ENCODE measurements around the gene PGM3. TPM values are rescaled to one million over a fixed set of nuclear protein-coding genes. Genes with fewer than 3 reads are reported as not detected.
A peak's percentile ranks its signal among the peaks of the same experiment; 100 is the strongest.

Gene PGM3
- total and polyA plus RNA-seq, 2 donors (not counting 1 experiment from before 2014, with no cell fraction given): 6.9 to 24.5 TPM

GRCh38 chr6:83193747-83194566 is 892 bp upstream of the PGM3 start:
- Mint-ChIP-seq H3K9me3 (ENCODE audit: insufficient read depth) (no peaks in the 10 kb centered on the region), H3K27ac (peak overlapping the region; percentile 5), H3K27me3 (no peaks in the 10 kb centered on the region), H3K4me1 (peaks cover 41% of the 10 kb centered on the region), H3K4me3 (peak overlapping the region; percentile 100)
- Histone ChIP-seq H3K9ac (ENCODE audit: low read length) (peak overlapping the region; percentile 92), H3K79me2 (ENCODE audit: control insufficient read depth, insufficient read depth, low read length) (peaks cover 21% of the 10 kb centered on the region), H3K4me2 (replicated peaks; ENCODE audit: low read depth, low read length, poor library complexity, severe bottlenecking) (peak overlapping the region; percentile 96), H3K4me1 (ENCODE audit: control insufficient read depth in 2 of 2, insufficient read depth in 2 of 2, low read length in 2 of 2) (peaks cover 23% of the 10 kb centered on the region in 2 donors), H4K20me1 (ENCODE audit: control insufficient read depth, insufficient read depth, low read length, poor library complexity, severe bottlenecking) (no peaks in the 10 kb centered on the region), H3K27me3 (replicated peaks in 1 of 4; ENCODE audit: control extremely low read depth in 1 of 4, control insufficient read depth in 3 of 4, insufficient read depth in 4 of 4, low read length in 3 of 4) (no peaks in the 10 kb centered on the region), H3K9me3 (ENCODE audit: control extremely low read depth in 1 of 3, control insufficient read depth in 2 of 3, insufficient read depth in 1 of 3, low read length in 2 of 3) (peaks cover 0 to 4% (median 0%) of the 10 kb centered on the region in 3 donors), H3K4me3 (ENCODE audit: control extremely low read depth in 1 of 5, extremely low read depth in 1 of 5, insufficient read depth in 1 of 5, low read depth in 2 of 5, low read length in 4 of 5) (peak overlapping the region; percentile 58 to 93 (median 85)), H3K27ac (ENCODE audit: low read length in 2 of 2) (peak overlapping the region in 1 of 2 donors; percentile 94), H3K36me3 (replicated peaks in 1 of 2; ENCODE audit: control extremely low read depth in 1 of 2, control insufficient read depth in 1 of 2, extremely low read depth in 1 of 2, insufficient read depth in 2 of 2, low read length in 1 of 2) (peaks cover 0 to under 1% of the 10 kb centered on the region in 2 experiments), H2AFZ (ENCODE audit: insufficient read depth, low read depth, low read length, poor library complexity, severe bottlenecking) (peak overlapping the region; percentile 91)
- ChIA-PET CTCF (interaction anchor here (1.1 to 7.4 kb wide), 4 partner anchors 10 to 131 kb away, joined by 3 to 52 read pairs (median 6); partner anchors contain the start of genes DOP1A and UBE3D), POLR2A (no interaction called here)
- DNase-seq: peak; percentile 46
- intact Hi-C loops (cut with micrococcal nuclease): loop anchor here (1.0 to 10.0 kb wide), 6 partner anchors 17 to 1442 kb away; partner anchors contain the start of genes CEP162, CYB5R4, DOP1A and IBTK
- no peak for TF ChIP-seq EZH2 (IDR thresholded peaks at IDR 0.05; ENCODE audit: borderline replicate concordance, insufficient read depth, low read depth, low read length, poor library complexity, severe bottlenecking)
- TF ChIP-seq CTCF (IDR thresholded peaks at IDR 0.05): no peak
- 4% methylated on average over 42 of the region's 44 CpGs for WGBS (ENCODE audit: insufficient coverage)
- ATAC-seq (ENCODE audit: low read depth): no peak
